Muscle layer of duodenum (tissue), 2 donors: ENCODE data around the gene SPANXA1.
"Not testable (repeated sequence)": the region's sequence is repeated elsewhere in the genome, so short reads cannot be mapped to it uniquely, and the experiment has no call there.

Experiments
- H3K27ac ChIP-seq: one replicate; pipeline ENCODE4 v1.7.0; 2013; ENCODE audit warnings: mild to moderate bottlenecking, low read length
- H3K27me3 ChIP-seq: one replicate; pipeline ENCODE4 v1.7.0; 2013; ENCODE audit warnings: low read depth, mild to moderate bottlenecking, control low read depth, low read length
- H3K36me3 ChIP-seq, 2 donors: one replicate each; pipeline ENCODE4 v1.7.0; 2013; ENCODE audit warnings: low read length in 2 of 2, control low read depth in 1 of 2, mild to moderate bottlenecking in 1 of 2; ENCODE audit not compliant: insufficient read depth in 2 of 2, control insufficient read depth in 1 of 2
- H3K4me1 ChIP-seq, 2 donors: one replicate each; pipeline ENCODE4 v1.7.0; 2013; ENCODE audit warnings: low read length in 2 of 2, mild to moderate bottlenecking in 2 of 2, control low read depth in 1 of 2, moderate library complexity in 1 of 2; ENCODE audit not compliant: insufficient read depth in 2 of 2, control insufficient read depth in 1 of 2
- H3K4me3 ChIP-seq, 2 donors: one replicate each; pipeline ENCODE4 v1.7.0; 2013; ENCODE audit warnings: low read length in 2 of 2, low read depth in 1 of 2, mild to moderate bottlenecking in 1 of 2
- H3K9me3 ChIP-seq, 2 donors: one replicate each; pipeline ENCODE4 v1.7.0; 2013; ENCODE audit warnings: low read length in 2 of 2, control low read depth in 1 of 2, mild to moderate bottlenecking in 1 of 2; ENCODE audit not compliant: control insufficient read depth in 1 of 2
- donor health status: healthy.

The SPANXA1 gene, protein sequence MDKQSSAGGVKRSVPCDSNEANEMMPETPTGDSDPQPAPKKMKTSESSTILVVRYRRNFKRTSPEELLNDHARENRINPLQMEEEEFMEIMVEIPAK

DNA sequence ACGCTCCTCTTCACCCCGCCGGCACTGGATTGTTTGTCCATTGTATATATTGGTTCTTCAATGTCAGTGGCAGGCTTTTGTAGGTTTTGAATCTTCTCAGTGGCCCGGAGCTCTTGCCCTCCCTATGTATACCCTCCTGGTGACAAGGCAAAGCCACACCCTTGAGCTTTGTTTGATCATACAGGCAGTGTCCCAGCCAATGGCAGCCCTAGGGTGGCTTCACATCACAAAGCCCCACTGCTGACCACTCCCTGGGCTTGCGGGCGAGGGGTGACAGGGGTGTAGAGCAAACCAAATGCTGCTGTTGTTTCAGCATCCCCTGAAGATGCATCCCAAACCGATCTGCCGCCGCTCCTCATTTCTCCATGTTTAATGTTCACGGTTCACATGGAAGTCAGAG is at the start of gene SPANXA1:
TSS of gene SPANXA1 (minus strand) at position 101 of the 400 bp plus-strand sequence. CDS start at position 41, 60 bp downstream.
- H3K36me3 ChIP-seq, H3K9me3 ChIP-seq, H3K4me3 ChIP-seq, H3K4me1 ChIP-seq, H3K27me3 ChIP-seq, H3K27ac ChIP-seq: not testable (repeated sequence)

DNA sequence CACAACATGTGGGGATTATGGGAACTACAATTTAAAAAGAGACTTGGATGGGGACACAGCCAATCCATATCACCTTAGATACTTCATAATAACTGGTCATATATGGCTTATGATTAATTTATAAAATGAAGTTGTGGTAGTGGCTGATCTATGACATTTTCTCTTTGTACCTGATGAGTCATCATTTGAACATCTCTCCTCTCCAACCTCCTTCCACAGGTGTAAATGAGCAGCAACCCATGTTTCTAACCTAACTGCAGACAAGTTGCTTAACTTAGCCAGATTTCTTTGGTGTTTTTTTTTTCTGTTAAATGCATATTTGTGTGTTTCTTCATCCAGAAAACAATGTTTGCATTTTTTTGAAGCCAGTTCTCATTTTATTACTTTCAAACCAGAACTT is 47.6 kb upstream of the SPANXA1 start:
- Histone ChIP-seq H3K27me3 (no peaks in the 10 kb centered on the region), H3K9me3 (no peaks in the 10 kb centered on the region), H3K4me3 (no peak overlapping the region), H3K27ac (no peak overlapping the region), H3K4me1 (no peaks in the 10 kb centered on the region), H3K36me3 (no peaks in the 10 kb centered on the region)

DNA sequence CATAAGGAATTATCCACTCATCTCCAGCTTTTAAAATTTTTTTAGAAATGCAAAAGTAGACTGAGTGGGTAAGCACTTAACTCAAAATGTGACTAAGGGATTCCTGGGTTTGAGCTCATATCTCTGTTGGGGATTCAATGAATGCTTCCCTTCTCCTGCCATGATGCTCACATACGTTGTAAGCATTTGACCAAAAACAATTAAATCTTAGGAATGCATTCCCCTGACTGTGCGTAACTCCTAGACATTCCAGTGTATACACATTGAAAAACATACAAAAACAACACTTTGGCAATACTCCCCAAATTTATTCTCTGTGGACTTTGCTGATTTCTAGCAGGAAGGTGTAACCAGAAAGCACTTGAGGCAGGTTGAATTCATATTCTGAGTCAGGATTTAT is 34.8 kb upstream of the SPANXA1 start:
- H3K36me3 ChIP-seq = no peaks in the 10 kb centered on the region
- no peak overlapping the region for H3K4me3 ChIP-seq
- H3K27me3 ChIP-seq = no peaks in the 10 kb centered on the region
- H3K4me1 ChIP-seq = no peaks in the 10 kb centered on the region
- H3K27ac ChIP-seq = no peak overlapping the region
- H3K9me3 ChIP-seq = no peaks in the 10 kb centered on the region

DNA sequence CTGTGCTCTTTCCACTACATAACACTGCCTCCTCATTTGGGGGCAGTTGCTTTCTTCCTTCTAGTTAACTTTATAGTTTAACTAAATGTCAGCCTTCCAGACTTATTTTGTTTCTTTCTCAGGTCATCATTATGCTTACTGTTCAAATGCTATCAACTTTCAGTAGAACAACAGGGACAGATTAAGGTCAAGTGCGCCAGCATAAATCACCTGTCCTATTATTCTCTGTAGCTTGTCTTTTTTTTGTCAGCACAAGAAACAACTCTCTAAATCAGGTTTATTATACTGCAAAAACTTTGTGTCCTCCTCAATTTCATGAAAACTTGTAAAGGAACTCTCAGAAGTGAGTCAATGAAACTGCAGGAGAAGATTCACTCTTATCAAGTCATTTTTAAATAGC is 24.6 kb upstream of the SPANXA1 start:
- Histone ChIP-seq H3K4me1 (no peaks in the 10 kb centered on the region), H3K27ac (no peak overlapping the region), H3K9me3 (no peaks in the 10 kb centered on the region), H3K27me3 (no peaks in the 10 kb centered on the region), H3K4me3 (no peak overlapping the region), H3K36me3 (no peaks in the 10 kb centered on the region)

DNA sequence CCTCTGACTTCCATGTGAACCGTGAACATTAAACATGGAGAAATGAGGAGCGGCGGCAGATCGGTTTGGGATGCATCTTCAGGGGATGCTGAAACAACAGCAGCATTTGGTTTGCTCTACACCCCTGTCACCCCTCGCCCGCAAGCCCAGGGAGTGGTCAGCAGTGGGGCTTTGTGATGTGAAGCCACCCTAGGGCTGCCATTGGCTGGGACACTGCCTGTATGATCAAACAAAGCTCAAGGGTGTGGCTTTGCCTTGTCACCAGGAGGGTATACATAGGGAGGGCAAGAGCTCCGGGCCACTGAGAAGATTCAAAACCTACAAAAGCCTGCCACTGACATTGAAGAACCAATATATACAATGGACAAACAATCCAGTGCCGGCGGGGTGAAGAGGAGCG is 4.9 kb upstream of the SPANXA1 start, which contains the start of gene SPANXA2:
TSS of gene SPANXA2 (plus strand) at position 301 of the 400 bp plus-strand sequence. CDS start at position 361, 60 bp downstream.
- H3K9me3 ChIP-seq, H3K27me3 ChIP-seq, H3K4me1 ChIP-seq, H3K4me3 ChIP-seq, H3K27ac ChIP-seq, H3K36me3 ChIP-seq: not testable (repeated sequence)

DNA sequence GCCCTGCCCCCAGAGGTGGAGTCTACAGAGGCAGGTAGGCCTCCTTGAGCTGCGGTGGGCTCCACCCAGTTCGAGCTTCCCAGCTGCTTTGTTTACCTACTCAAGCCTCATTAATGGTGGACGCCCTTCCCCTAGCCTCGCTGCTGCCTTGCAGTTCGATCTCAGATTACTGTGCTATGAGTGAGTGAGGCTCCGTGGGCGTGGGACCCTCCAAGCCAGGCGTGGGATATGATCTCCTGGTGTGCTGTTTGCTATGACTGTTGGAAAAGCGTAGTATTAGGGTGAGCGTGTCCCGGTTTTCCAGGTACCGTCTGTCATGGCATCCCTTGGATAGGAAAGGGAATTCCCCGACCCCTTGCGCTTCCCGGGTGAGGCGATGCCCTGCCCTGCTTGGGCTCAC is 42.0 kb downstream of the SPANXA1 start:
- H3K4me3 ChIP-seq, H3K36me3 ChIP-seq, H3K27ac ChIP-seq, H3K4me1 ChIP-seq, H3K27me3 ChIP-seq, H3K9me3 ChIP-seq: not testable (repeated sequence)
